GM19438 (cell line): Measurements from ENCODE around the gene AGBL5.

Source experiments
- ATAC-seq: cut with Tn5 transposase; IDR thresholded peaks from one replicate; pipeline ENCODE4 v1.9.1; 2021; ENCODE audit warnings: low read depth; ENCODE audit not compliant: unreplicated experiment

Gene AGBL5

DNA sequence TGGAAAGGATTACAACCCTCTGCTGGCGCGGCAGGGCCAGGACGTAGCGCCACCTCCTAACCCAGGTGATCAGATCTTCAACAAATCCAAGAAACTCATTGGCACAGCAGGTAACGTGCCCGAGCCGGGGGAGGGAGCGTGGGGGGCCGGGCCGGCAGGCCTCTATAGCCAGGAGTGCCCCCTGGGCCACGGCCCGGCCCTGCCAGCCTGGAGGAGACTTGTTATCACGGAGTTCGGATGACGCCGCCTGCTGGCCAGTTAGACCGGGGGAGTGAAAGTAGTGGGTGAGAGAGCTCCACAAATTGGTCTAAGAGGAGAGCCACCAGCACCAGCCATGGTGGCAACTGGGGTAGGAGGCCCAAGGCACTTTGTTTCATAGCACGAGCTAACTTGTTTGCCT lies 27.3 kb upstream of the AGBL5 start:
- no peak for ATAC-seq

GRCh38 chr2:27024812-27025211 lies 26.7 kb upstream of the AGBL5 start:
- ATAC-seq = no peak

GRCh38 chr2:27025281-27025800 lies 26.1 kb upstream of the AGBL5 start:
- ATAC-seq = no peak

DNA sequence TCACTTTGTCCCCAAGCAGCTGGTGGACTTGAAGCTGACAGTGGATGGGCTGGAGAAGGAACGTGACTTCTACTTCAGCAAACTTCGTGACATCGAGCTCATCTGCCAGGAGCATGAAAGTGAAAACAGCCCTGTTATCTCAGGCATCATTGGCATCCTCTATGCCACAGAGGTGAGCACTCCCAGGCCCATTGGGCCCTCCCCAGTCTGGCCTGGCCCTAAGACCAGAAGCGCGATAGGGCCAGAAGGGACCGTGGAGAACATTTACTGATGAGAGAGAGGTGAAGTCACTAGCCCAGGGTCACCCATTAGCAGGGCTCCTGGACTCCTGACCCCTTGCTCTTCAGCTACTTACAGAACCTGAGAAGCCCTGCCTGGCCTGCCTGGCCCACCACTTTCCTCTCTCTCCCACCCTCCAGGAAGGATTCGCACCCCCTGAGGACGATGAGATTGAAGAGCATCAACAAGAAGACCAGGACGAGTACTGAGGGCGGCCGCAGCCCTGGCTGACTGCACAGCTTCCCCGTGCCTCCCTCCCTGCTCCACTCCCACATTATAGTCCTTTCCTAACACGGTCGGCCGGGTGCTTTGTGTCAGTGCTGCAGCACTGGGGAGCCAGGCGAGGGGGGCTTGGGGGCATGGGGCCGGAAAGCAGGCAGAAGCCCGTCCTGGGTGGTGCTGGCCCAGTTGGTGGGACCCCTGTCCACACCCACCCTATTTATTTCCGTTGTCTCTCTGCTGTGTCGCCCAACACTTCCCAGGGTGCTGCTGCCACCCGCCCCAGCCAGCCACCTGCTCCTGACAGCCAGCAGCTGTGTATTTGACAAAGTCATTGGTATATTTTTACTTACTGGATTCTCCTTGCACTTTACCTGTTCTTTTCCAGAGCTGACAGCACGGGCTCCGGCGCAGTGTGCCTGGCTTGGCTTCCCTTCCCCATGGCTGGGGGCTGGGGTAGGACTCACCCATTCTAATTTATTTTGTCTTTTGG lies 25.3 kb upstream of the AGBL5 start:
- ATAC-seq = no peak

GRCh38 chr2:27027211-27027651 lies 24.2 kb upstream of the AGBL5 start:
- no peak for ATAC-seq

GRCh38 chr2:27029051-27029450 lies 22.4 kb upstream of the AGBL5 start:
- ATAC-seq = no peak

GRCh38 chr2:27032495-27033252 lies 18.8 kb upstream of the AGBL5 start, which contains the start of gene TMEM214:
TMEM214 (plus strand) TSS chr2:27032965; CDS start chr2:27033016, 51 bp downstream.
- ATAC-seq = peak; percentile 92

DNA sequence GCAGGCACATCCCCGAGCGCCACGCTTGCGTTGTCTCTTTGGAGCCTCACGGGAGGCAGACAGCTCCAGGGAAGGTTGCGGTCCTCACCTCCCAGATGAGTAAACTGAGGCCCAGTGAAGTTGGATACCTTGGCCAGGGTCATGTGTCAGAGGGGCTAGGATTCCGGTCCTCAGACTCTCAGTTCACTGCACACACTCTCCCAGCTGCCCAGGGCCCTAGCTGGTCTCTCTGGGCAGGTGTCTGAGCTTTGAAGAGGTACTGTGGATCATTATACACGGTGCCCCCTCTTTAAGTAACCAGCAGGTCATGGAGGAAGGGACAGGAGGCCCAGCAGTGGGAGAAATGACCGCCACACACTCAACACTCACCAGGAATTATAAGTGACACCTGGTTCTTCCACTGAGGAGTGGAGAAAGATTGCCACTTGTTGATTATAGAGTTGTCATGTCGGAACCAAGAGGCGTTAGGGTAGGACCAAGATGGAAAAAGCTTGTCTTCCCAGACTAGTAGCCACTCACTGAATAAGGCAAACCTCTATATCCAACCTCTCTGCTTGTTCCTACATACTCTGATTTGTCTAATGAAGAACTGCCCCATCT lies 18.1 kb upstream of the AGBL5 start:
- ATAC-seq = peak; percentile 2

- ATAC-seq = no peak
Measured at GRCh38 chr2:27038012-27038411, 13.5 kb upstream of the AGBL5 start.

- ATAC-seq = no peak
Measured at GRCh38 chr2:27038631-27039339, 12.7 kb upstream of the AGBL5 start.

GRCh38 chr2:27039426-27039825 lies 12.0 kb upstream of the AGBL5 start:
- ATAC-seq = no peak

DNA sequence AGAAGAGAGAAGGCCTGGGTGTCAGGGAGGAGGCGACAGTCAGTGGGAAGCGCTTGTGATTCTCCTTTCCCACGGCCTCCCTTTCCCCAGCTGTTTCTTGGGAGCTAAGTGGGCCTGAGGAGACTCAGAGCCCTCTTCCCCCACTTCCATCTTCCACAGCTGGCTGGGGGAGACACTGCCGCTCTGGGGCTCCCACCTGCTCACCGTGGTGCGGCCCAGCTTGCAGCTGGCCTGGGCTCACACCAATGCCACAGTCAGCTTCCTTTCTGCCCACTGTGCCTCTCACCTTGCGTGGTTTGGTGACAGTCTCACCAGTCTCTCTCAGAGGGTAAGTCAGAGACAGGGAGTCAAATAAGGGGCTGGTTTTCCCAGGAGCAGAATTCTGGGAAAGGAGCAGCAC lies 11.6 kb upstream of the AGBL5 start:
- no peak for ATAC-seq

DNA sequence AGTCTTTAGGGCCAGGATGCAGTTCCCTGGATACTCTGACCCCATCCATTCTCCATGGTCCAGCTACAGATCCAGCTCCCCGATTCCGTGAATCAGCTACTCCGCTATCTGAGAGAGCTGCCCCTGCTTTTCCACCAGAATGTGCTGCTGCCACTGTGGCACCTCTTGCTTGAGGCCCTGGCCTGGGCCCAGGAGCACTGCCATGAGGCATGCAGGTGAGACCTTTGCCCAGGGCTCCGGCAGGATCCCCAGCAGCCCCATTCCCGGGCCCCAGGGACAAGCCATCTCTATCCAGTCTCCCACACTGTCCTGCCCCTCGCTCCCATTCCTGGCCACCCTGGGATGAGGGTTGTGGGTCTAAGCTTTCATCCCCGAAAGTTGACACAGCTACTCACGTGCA lies 11.2 kb upstream of the AGBL5 start:
- ATAC-seq = no peak

- no peak for ATAC-seq
Measured at GRCh38 chr2:27041752-27042151, 9.7 kb upstream of the AGBL5 start.

DNA sequence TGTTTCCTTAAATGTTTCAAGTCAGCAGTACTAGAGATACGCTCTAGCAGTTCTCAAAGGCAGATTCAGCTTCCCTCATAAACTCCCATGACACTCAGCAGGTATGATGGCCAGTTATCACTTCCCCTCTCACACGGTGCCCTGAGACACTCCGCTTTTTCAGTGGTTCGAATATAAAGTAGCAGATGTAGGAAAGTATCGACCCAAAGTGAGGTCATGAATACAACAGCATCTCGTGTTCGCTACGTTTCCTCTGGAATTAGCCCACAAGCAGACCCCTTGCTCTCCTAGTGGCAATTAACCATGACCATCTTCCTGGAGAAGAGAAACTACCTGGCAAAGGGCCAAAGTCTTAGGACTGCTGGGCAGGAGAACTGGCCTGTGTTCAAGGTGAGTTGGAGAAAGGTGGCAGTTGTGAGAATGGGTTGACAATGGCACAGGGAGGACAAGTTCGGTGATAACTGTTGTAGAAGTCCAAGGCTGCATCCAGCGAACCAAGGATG lies 9.3 kb upstream of the AGBL5 start:
- peak; percentile 79 for ATAC-seq

GRCh38 chr2:27042985-27043634 lies 8.4 kb upstream of the AGBL5 start:
- no peak for ATAC-seq

DNA sequence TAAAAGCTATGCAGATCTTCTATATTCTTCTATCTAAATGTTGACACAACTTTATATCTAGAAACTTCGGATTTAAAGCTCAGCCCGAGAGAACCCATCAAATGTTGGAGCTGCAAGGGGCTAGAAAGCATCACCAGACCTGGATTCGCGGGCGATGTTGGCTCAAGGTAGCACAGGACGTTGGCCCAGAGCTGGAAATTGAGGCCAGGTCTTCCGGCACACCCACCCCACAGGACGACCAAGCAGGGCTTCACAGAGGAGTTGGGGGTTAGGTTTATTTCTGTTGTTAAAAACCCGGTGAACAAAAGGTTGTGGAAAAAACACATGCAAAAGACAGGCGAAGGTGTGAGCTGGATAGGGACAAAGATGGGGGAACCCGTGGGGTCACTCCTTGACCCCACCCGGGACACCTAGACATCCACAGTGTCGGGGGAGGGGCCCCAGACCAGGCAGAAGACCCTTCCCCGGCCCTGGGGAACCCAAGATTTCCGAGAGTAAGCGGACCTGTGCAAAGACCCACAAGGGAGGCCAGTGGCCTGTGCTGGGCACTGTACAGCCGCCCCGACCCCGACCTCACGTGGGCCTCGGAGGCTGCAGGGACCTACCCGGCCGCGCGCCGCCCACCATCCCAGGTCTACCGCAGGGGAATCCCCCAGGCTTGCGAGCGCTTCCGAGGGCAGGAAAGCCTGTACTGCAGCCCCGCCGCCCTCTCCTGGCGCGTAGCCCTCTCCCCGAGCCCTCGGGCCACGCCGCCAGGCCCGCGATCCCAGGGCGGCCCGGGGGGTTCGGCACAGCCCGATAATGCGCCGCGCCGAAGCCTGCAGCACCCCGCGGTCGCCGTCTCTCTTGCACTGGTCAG lies 1.8 kb upstream of the AGBL5 start:
- ATAC-seq = peak; percentile 31

- peak; percentile 48 for ATAC-seq
Measured at GRCh38 chr2:27050281-27050995, 1.0 kb upstream of the AGBL5 start.
